Type B pancreatic cell (in vitro differentiated cells): ENCODE results near the gene SHROOM4. TPM values are rescaled to one million over a fixed set of nuclear protein-coding genes. Genes with fewer than 3 reads are reported as not detected.

Source experiments
- DNase-seq: peaks from one replicate; pipeline ENCODE4 v3.0.0; 2021; ENCODE audit warnings: mixed read lengths; ENCODE audit not compliant: unreplicated experiment; ENCODE audit errors: extremely low spot score
- H3K27ac Mint-ChIP-seq: 2 replicates; pipeline ENCODE4 v1.8.0; 2021; ENCODE audit warnings: mild to moderate bottlenecking, mixed read lengths
- H3K27me3 Mint-ChIP-seq: 2 replicates; pipeline ENCODE4 v1.8.0; 2021; ENCODE audit warnings: mixed read lengths
- H3K36me3 Mint-ChIP-seq: 2 replicates; pipeline ENCODE4 v1.8.0; 2021; ENCODE audit warnings: mixed read lengths
- H3K4me1 Mint-ChIP-seq: one replicate; pipeline ENCODE4 v1.8.0; 2021; ENCODE audit warnings: mixed read lengths; ENCODE audit not compliant: unreplicated experiment
- H3K4me3 Mint-ChIP-seq: 2 replicates; pipeline ENCODE4 v1.8.0; 2021; ENCODE audit warnings: mild to moderate bottlenecking, mixed read lengths
- H3K9me3 Mint-ChIP-seq: 2 replicates; pipeline ENCODE4 v1.8.0; 2021; ENCODE audit warnings: mixed read lengths
- CTCF ChIP-seq: fragments of 200-600 bp; sonication (generic); conservative IDR thresholded peaks from 2 replicates; pipeline ENCODE4 v1.5.0; 2021; ENCODE audit warnings: antibody characterized with exemption, mild to moderate bottlenecking
- total RNA-seq: library from RNA; stranded (reverse); gene quantifications from 2 replicates; pipeline ENCODE4 v1.2.1, GENCODE V29; 2021; ENCODE audit warnings: low replicate concordance

The SHROOM4 gene
- total RNA-seq, 1 donor from 2014 or later = 13.3 TPM

DNA sequence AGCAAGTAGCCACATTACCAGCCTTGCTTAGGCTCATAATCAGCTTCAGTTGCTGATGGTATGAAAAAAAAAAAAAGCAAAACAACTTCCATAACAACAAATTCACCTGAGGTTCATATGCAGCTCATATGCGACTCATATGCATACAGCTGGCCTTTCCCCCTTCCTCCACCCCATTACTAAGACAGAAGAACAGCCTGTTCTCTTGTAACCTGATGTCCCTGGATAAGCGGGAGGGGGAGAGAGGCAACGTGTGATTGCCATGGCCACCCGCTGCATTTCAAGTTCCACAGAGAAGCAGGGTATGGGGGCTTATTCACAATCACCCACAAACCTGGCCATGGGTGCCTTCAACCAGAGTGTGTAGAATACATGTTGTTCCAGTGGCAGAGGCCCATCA, 248.3 kb downstream of the SHROOM4 start:
- TF ChIP-seq CTCF = no peak
- DNase-seq = no peak
- Mint-ChIP-seq H3K4me3 (no peak overlapping the region), H3K36me3 (no peaks in the 10 kb centered on the region), H3K27ac (no peak overlapping the region), H3K27me3 (no peaks in the 10 kb centered on the region), H3K4me1 (peaks cover 4% of the 10 kb centered on the region), H3K9me3 (no peaks in the 10 kb centered on the region)

Other genes with a start within 250 kb of the SHROOM4 start
- not detected in 2 replicates for gene BMP15, start 96.5 kb upstream of the SHROOM4 start, total RNA-seq